GM12875 (cell line): ENCODE data around the gene BAZ1B.

Source experiments
- H3K4me3 ChIP-seq: one replicate; pipeline ENCODE4 v1.5.1; 2011; ENCODE audit warnings: low read depth, low read length, control low read depth
- TF ChIP-seq, protein P1 (sequence below): IDR thresholded peaks from 2 replicates; pipeline ENCODE4 v1.5.1; 2011; ENCODE audit warnings: low read depth, mild to moderate bottlenecking, control low read depth, inconsistent platforms, low read length, moderate library complexity, borderline replicate concordance; ENCODE audit not compliant: insufficient read depth

BAZ1B gene

DNA sequence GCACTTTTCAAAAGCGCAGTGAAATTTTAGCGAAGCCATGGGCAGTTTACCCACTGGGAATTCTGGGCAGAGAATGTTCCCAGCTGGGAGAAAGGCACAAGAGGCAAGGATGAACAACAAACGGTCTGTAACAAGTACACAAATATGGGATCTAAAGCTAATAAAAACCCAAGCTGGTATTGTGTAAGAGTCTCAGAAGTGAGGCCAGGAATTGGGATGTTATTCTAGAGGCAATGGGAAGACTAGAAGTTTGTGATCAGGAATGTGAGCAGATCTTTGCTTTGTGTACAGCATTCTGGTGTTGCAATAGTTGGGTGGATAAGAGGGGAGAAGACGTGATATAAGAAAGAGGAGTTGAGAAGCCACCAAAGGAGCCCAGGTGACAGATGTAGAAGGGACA lies 73.5 kb downstream of the BAZ1B start:
- no peak overlapping the region for H3K4me3 ChIP-seq
- TF ChIP-seq, protein P1, sequence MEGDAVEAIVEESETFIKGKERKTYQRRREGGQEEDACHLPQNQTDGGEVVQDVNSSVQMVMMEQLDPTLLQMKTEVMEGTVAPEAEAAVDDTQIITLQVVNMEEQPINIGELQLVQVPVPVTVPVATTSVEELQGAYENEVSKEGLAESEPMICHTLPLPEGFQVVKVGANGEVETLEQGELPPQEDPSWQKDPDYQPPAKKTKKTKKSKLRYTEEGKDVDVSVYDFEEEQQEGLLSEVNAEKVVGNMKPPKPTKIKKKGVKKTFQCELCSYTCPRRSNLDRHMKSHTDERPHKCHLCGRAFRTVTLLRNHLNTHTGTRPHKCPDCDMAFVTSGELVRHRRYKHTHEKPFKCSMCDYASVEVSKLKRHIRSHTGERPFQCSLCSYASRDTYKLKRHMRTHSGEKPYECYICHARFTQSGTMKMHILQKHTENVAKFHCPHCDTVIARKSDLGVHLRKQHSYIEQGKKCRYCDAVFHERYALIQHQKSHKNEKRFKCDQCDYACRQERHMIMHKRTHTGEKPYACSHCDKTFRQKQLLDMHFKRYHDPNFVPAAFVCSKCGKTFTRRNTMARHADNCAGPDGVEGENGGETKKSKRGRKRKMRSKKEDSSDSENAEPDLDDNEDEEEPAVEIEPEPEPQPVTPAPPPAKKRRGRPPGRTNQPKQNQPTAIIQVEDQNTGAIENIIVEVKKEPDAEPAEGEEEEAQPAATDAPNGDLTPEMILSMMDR: no peak

DNA sequence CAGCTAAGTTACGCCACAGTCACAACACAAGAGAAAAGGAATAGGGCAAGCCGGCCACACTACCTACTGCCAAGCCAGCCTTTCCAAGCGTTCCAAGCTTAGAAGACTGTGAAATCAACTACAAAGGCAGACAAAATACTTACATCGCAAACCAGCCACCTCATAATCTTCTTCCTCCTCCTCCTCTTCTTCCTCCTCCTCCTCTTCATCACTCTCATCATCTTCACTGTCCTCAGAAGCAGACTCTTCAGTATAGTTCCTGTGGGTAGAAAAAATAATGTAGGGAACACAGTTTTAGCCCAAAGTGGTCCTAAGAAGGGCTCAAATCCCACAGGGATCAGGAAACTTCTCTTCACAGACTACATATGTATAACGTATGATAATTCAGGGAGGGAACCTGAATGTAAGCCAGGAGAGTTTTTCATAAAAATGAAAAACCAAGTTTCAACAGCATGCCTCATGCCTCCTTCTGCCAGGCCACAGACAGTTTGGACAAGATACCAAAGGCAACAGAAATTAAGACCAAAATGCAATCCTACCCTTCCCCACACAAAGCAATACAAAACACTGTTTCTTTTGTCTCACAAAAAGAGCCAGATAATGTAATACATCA lies 74.9 kb downstream of the BAZ1B start:
- TF ChIP-seq, protein P1: no peak
- no peak overlapping the region for H3K4me3 ChIP-seq

DNA sequence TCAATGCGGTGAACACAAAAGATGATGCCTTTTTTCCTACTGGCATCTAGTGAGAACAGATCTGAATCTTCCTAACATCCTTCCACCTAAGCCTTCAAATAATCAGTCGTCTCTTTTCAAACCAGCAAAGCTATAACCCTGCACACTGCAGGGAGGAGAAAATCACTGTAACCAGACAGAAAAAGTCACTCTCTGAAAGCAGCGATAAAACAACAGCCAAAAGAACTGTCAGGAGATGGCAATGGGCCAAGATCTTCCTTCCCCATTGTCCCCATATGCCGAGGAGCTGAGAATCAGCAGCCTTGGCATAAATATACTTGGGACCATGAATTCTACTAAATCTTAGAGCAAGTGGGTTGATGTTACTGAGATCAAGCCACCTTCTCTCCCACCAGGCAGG lies 75.4 kb downstream of the BAZ1B start:
- H3K4me3 ChIP-seq: no peak overlapping the region
- TF ChIP-seq, protein P1: no peak

DNA sequence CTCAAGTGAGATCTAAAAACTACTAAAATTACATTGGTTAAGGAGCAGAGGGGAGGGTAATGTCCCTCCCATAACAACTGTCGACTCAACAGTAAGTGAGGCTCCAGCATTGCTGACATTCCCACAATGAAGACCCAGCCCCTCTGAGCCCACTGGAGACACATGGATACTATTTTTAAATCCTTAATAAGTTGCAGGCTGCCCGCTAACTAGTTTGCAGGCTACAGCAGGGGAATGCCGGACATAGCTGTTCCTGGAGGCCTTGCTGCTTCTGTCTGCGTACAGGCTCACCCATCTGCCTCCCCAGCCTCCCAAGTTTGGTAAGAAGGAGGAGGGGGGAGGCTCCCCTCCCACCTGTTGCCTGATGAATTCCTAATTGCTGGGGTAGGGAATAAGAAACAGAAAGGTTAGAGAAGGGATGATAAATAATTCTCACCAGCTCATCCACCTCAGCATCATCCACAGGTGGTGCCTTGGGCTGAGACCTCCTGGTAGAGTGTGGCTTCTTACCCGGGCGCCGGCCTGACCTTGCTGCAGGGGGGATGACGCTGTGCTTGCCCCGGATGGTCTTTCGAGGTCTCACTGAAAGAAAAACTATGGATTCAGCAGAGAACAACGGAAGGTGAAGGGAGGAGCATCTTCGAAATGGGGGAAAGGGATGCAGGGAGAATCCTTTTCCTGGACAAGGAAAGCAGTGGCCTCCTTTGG lies 78.4 kb downstream of the BAZ1B start:
- TF ChIP-seq, protein P1: no peak
- H3K4me3 ChIP-seq: no peak overlapping the region

DNA sequence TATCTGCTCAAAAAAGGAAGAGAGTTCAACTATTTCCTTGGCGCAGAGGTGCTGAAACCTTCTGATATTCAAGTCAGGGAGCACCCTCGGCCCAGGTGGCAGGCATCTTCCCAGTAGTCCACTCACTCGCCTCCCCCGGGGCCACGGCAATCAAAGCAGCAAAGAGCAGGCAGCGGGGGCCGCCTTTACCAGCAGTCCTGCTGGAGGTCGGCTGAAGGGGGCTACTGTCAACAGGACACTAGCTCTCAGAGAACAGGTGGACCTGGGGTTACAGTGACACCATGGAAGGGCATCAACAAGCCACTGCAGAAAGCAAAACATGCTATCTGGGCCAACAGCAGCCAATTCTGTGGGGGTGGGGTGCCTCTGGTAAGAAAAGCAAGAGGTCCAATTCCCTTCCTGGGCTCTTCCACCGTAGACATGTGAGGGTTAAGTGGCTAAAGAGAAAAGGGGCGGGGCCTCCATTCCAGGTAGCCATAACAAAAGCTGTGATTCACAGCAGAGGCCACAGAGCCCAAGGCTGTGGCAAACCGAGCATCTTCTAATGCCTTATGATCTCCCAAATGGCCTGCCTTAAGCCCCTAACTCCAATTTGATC lies 79.1 kb downstream of the BAZ1B start:
- H3K4me3 ChIP-seq: no peak overlapping the region
- TF ChIP-seq, protein P1: no peak

DNA sequence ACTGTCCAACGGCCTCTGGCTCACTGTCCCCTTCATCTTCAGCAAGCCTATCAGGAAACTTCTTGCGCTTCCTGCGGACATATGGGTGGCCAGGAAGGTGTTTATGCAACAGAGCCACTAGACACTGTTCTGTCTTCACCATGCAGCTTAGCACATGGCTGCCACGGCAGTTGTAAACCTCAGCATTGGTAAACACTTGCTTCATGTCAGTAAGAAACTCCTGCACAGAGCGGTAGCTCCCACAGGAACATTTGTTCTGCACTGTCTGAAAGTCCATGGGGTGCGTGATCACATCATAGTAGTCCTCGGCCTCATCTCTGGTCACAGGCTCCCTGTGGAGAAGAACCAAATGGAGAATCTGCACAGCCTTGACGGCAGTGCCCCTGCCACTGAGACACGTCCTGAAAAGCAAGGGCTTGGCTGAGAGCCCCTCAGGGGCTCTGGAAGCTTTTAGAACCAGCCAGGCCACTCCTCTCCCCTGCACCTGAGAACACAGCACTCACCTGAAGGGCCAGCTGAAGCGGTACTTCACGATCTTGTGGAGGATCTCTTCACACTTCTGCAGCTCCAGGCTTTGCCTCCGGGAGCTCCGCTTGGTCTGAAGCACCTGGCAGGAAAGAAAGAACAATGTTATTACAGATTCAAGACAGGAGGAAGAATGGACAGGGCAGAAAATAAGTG lies 79.7 kb downstream of the BAZ1B start:
- TF ChIP-seq, protein P1: no peak
- H3K4me3 ChIP-seq: no peak overlapping the region

DNA sequence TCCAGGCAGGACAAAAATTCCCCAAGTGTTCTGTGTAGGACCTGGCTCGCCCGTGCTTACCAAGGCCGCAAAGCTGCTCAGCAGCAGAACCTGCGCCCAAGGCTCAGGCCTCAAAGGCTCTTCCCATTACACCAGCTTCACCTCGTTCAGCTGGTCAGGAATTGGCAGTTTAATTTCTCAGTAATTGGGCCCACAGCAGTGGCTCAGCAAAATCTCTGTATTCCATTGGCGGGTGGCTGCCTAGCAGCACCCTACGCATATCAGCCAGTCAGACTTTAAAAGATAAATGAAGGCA lies 82.7 kb downstream of the BAZ1B start:
- H3K4me3 ChIP-seq: no peak overlapping the region
- TF ChIP-seq, protein P1: no peak
